ENCODE measurements around the gene AKAP8. TPM values are rescaled to one million over a fixed set of nuclear protein-coding genes. Genes with fewer than 3 reads are reported as not detected.
"Not testable (repeated sequence)": the region's sequence is repeated elsewhere in the genome, so short reads cannot be mapped to it uniquely, and the experiment has no call there.

Gene AKAP8
- total RNA-seq, 1 donor from 2014 or later = 27.7 TPM

DNA sequence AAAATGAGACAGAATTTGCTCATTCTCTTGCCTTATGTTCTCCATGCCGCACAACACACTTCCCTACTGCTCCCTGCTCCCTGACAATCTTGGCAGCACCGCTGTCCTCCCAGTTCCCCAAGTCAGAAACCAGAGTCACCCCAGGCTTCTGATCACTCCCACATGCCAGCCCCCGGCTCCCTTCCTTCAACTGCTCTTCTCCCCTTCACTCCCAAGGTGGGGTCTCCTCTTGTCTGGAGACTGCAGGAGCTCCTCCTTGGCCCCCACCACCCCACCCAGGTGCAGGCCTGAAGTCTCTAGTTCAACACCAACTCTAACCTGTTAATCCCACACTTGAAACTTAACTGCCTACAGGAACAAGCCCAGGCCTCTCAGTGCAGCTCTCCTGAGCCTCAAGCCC lies 16.8 kb upstream of the AKAP8 start:
- no peaks in the 10 kb centered on the region for H3K27me3 ChIP-seq
- intact Hi-C loops (cut with DNase I) = no loop called here
- TF ChIP-seq, protein P1, sequence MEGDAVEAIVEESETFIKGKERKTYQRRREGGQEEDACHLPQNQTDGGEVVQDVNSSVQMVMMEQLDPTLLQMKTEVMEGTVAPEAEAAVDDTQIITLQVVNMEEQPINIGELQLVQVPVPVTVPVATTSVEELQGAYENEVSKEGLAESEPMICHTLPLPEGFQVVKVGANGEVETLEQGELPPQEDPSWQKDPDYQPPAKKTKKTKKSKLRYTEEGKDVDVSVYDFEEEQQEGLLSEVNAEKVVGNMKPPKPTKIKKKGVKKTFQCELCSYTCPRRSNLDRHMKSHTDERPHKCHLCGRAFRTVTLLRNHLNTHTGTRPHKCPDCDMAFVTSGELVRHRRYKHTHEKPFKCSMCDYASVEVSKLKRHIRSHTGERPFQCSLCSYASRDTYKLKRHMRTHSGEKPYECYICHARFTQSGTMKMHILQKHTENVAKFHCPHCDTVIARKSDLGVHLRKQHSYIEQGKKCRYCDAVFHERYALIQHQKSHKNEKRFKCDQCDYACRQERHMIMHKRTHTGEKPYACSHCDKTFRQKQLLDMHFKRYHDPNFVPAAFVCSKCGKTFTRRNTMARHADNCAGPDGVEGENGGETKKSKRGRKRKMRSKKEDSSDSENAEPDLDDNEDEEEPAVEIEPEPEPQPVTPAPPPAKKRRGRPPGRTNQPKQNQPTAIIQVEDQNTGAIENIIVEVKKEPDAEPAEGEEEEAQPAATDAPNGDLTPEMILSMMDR (IDR thresholded peaks at IDR 0.05) = no peak
- TF ChIP-seq POLR2AphosphoS5 (IDR thresholded peaks at IDR 0.05; ENCODE audit: insufficient read depth in 1 of 2, low read depth in 1 of 2) = no peak
- no peak for TF ChIP-seq POLR2A (IDR thresholded peaks at IDR 0.05)
- H3K9me3 ChIP-seq = no peaks in the 10 kb centered on the region
- DNase-seq (ENCODE audit: extremely low spot score in 2 of 2) = no peak
- no peak overlapping the region for H3K4me3 ChIP-seq
- peaks cover 4% of the 10 kb centered on the region for H3K4me1 ChIP-seq
- no peak overlapping the region for H3K27ac ChIP-seq
- H3K36me3 ChIP-seq = peaks cover 0 to 73% of the 10 kb centered on the region in 2 donors

DNA sequence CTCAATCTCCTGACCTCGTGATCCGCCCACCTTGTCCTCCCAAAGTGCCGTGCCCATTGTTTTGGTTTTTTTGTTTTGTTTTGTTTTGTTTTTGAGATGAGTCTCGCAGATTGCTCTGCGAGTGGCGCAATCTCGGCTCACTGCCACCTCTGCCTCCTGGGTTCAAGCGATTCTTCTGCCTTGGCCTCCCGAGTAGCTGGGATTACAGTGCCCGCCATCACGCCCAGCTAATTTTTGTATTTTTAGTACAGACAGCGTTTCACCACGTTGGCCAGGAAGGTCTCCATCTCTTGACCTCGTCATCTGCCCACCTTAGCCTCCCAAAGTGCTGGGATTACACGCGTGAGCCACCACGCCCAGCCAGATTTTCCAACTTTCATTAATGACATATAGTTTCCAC lies 15.7 kb upstream of the AKAP8 start:
- H3K4me1 ChIP-seq; H3K9me3 ChIP-seq; H3K27ac ChIP-seq; intact Hi-C loops (cut with DNase I); H3K27me3 ChIP-seq; H3K4me3 ChIP-seq; DNase-seq (ENCODE audit: extremely low spot score in 2 of 2): not testable (repeated sequence)
- H3K36me3 ChIP-seq = peaks cover 0 to 62% of the 10 kb centered on the region in 2 donors

GRCh38 chr19:15394426-15394825 lies 14.8 kb upstream of the AKAP8 start:
- no peak for TF ChIP-seq POLR2AphosphoS5 (IDR thresholded peaks at IDR 0.05; ENCODE audit: insufficient read depth in 1 of 2, low read depth in 1 of 2)
- TF ChIP-seq POLR2A (IDR thresholded peaks at IDR 0.05) = no peak
- Histone ChIP-seq H3K9me3 (no peaks in the 10 kb centered on the region), H3K27ac (no peak overlapping the region), H3K27me3 (no peaks in the 10 kb centered on the region), H3K36me3 (peaks cover 0 to 55% of the 10 kb centered on the region in 2 donors), H3K4me3 (no peak overlapping the region), H3K4me1 (no peaks in the 10 kb centered on the region)
- DNase-seq (ENCODE audit: extremely low spot score in 2 of 2) = no peak
- intact Hi-C loops (cut with DNase I) = no loop called here

GRCh38 chr19:15393963-15394362 lies 14.4 kb upstream of the AKAP8 start:
- H3K36me3 ChIP-seq = peaks cover 0 to 50% of the 10 kb centered on the region in 2 donors
- no peaks in the 10 kb centered on the region for H3K27me3 ChIP-seq
- no peak for DNase-seq (ENCODE audit: extremely low spot score in 2 of 2)
- H3K9me3 ChIP-seq = no peaks in the 10 kb centered on the region
- H3K27ac ChIP-seq = no peak overlapping the region
- TF ChIP-seq POLR2AphosphoS5 (IDR thresholded peaks at IDR 0.05; ENCODE audit: insufficient read depth in 1 of 2, low read depth in 1 of 2) = no peak
- TF ChIP-seq POLR2A (IDR thresholded peaks at IDR 0.05) = no peak
- TF ChIP-seq, protein P1 (IDR thresholded peaks at IDR 0.05) = no peak
- H3K4me3 ChIP-seq = no peak overlapping the region
- no peaks in the 10 kb centered on the region for H3K4me1 ChIP-seq
- intact Hi-C loops (cut with DNase I) = no loop called here

DNA sequence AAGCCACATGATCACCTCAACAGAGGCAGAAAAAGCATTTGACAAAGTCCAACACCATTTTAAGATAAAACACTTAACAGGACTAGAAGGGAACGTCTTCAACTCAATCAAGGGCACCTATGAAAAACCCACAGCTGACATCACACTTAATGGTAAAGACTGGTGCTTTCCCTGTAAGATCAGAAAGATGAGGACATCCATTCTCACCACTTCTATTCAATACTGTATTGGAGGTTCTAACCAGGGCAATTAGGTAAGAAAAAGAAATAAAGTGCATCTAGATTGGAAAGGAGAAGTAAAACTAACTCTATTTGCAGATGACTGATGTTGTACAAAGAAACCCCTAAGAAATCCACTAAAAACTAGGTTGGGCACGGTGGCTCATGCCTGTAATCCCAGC lies 11.2 kb upstream of the AKAP8 start:
- H3K27ac ChIP-seq = no peak overlapping the region
- no peaks in the 10 kb centered on the region for H3K4me1 ChIP-seq
- H3K4me3 ChIP-seq = no peak overlapping the region
- no peak for TF ChIP-seq POLR2A (IDR thresholded peaks at IDR 0.05)
- TF ChIP-seq, protein P1 (IDR thresholded peaks at IDR 0.05) = no peak
- no peak for TF ChIP-seq POLR2AphosphoS5 (IDR thresholded peaks at IDR 0.05; ENCODE audit: insufficient read depth in 1 of 2, low read depth in 1 of 2)
- H3K9me3 ChIP-seq = no peaks in the 10 kb centered on the region
- intact Hi-C loops (cut with DNase I) = no loop called here
- DNase-seq (ENCODE audit: extremely low spot score in 2 of 2) = no peak
- H3K36me3 ChIP-seq = peaks cover 0 to 22% of the 10 kb centered on the region in 2 donors
- H3K27me3 ChIP-seq = no peaks in the 10 kb centered on the region

GRCh38 chr19:15381864-15382263 lies 2.3 kb upstream of the AKAP8 start:
- intact Hi-C loops (cut with DNase I) = no loop called here
- Histone ChIP-seq H3K4me3 (no peak overlapping the region), H3K4me1 (peaks cover 25% of the 10 kb centered on the region), H3K36me3 (no peaks in the 10 kb centered on the region), H3K27ac (no peak overlapping the region), H3K9me3 (no peaks in the 10 kb centered on the region), H3K27me3 (no peaks in the 10 kb centered on the region)
- DNase-seq (ENCODE audit: extremely low spot score in 2 of 2) = no peak
- TF ChIP-seq POLR2AphosphoS5 (IDR thresholded peaks at IDR 0.05; ENCODE audit: insufficient read depth in 1 of 2, low read depth in 1 of 2) (no peak), POLR2A (IDR thresholded peaks at IDR 0.05) (no peak)
- TF ChIP-seq, protein P1 (IDR thresholded peaks at IDR 0.05) = no peak

All from vagina (tissue), 2 donors.